SIG-M5 (cell line): Measurements from ENCODE around the gene RGCC.
"Not testable (repeated sequence)": the region's sequence is repeated elsewhere in the genome, so short reads cannot be mapped to it uniquely, and the experiment has no call there.

Experiments
- DNase-seq: peaks from one replicate; lab custom pipeline; 2025; lab: John Stamatoyannopoulos, UW

Gene RGCC, protein sequence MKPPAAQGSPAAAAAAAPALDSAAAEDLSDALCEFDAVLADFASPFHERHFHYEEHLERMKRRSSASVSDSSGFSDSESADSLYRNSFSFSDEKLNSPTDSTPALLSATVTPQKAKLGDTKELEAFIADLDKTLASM

GRCh38 chr13:41456768-41457588, at the start of gene RGCC:
Gene RGCC (plus strand): TSS chr13:41457550. CDS start chr13:41457708, 158 bp downstream.
- DNase-seq, result no peak

DNA sequence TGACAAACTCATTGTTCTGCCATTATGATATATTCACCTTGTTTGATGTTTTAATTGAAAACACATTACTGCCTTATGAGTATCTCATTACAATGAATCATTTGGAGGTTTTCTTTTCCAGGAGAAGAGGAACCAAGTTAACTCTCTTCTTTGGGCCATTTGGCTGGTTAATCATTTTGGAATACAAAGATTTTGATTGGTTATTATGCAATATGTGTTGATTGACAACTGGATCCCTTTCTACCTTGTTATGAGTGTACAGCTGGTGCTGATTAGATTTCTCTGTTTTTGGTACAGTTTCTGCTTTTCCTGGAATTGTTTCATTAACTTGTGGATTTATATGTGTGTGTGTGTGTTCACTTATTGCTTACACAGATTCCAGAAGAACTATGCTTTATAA, 49.2 kb upstream of the RGCC start:
- no peak for DNase-seq

DNA sequence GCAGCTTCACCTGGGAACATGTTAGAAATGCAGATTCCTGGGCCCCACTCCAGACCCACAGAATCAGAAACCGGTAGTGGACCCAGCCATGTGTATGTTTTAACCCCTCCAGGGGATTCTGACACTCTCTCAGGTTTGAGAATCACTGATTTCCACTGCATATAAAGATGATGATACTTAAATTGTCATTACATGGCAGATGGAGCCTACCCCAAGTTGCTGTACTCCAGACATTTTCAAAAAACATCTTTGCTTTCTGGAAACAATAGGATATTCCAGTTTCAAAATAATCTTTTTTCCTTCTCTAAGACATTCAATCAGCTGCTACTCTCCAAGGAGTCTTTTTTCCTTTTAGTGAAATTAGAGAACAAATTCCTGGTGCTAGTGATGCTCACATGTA, 48.6 kb upstream of the RGCC start:
- no peak for DNase-seq

GRCh38 chr13:41409611-41410010, 47.7 kb upstream of the RGCC start:
- DNase-seq, result no peak

GRCh38 chr13:41411060-41411459, 46.3 kb upstream of the RGCC start:
- no peak for DNase-seq

DNA sequence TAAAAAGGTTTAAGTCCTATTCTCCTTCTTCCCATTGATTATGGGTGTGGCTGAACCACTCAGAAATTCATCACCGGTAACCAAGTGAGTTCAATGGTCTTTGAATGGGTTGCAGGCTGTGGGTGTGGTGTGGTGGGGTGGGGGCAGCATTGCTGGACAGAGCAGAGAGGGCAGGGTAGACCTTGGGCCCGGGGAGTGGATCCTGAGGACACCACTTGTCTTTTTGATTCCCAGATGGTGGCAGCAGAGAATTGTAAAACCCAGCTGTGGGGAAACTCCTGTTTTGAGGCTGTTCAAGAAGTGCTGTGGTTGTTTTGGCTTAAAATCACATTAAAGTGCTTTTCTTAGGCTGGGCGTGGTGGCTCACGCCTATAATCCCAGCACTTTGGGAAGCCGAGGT, 45.8 kb upstream of the RGCC start:
- no peak for DNase-seq

DNA sequence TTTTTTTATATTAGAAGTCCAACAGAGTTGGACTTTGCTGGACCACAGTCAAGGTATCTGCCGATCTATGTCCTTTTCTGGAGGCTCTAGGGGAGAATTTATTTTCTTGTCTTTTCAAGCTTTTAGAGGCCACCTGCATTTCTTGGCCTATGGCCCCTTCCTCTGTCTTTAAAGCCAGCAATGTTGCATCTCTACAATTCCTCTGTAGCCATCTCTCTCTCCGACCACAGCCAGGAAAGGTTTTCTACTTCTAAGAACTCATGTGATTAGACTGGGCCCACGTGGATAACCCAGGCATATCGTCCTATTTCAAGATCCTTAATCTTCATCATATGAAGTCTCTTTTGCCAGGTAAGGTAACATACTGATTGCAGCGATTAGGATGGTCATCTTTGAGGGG, 43.5 kb upstream of the RGCC start:
- DNase-seq, result no peak

- DNase-seq, result no peak
These were observed 41.1 kb upstream of the RGCC start for GRCh38 chr13:41416276-41416675.

DNA sequence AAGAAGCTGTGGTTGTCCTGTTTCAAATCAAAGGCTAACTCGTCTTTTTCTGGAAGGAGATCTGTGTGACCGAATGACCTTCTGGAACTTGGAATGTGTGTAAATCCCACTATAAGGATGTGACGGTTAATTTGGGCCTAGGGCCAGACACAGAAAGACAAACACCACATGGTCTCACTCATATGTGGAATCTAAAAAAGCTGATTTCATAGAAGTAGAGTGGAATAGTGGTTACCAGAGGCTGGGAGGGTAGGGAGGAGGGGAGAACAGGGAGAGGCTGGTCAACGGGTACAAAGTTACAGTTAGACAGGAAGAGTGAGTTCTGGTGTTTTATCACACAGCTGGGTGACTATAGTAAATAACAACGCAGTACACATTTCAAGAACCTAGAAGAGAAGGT, 39.3 kb upstream of the RGCC start:
- no peak for DNase-seq

DNA sequence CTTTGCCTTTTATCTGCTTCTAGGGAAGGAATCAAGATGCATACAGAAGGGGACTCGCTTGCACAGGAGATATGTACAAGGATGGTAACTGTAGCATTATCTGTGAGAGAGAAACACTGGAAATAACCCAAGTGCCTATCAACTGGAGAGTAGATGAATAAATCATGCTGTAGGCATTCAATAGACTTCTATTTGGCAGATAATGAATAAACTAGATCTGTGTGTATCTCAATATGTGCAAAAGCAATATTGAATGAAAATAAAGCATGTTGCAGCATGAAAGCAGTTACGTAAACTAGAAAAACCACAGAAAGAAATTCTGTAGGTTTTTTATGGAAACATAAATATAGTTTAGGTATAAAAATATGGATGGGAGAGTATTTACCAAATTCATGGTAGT, 38.6 kb upstream of the RGCC start:
- DNase-seq, result no peak

DNA sequence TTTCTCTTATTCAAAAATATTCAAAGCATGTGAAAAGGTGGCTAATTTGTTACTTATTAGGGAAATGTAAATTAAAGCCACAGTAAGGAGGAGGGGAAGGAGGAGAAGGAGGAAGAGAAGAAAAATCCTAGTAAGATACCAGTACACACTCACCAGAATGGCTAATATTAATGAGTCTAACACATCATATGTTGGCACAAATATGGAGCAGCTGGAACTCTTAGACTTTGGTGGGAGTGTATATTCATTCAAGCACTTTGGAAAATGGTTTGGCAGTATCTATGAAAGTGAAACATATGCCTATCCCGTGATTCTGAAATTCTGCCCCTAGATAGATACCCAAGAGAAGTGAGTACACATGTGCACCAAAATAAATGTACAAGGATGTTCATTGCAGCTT, 38.1 kb upstream of the RGCC start:
- no peak for DNase-seq

DNA sequence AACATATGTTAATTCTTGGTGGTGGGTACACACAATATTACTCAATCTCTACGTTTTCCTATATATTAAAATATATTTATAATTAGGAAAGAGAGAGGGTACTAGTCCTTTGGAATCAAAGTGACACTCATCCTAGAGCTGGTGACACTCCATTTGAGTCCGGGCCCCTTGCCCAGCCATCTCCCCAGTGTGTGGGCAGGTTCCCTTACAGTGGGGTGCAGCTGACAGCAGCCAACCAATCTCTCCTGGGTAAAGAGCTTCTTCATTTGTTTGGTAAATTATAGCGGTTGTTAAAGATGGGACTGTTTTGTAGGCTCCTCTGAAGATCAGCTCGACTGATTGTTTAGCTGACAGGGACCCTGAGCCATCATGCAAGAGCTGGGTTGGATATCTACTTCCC, 37.2 kb upstream of the RGCC start:
- DNase-seq, result no peak

- not testable (repeated sequence) for DNase-seq
These were observed 36.0 kb upstream of the RGCC start for GRCh38 chr13:41421330-41421729.

GRCh38 chr13:41421983-41422382, 35.4 kb upstream of the RGCC start:
- DNase-seq, result not testable (repeated sequence)

DNA sequence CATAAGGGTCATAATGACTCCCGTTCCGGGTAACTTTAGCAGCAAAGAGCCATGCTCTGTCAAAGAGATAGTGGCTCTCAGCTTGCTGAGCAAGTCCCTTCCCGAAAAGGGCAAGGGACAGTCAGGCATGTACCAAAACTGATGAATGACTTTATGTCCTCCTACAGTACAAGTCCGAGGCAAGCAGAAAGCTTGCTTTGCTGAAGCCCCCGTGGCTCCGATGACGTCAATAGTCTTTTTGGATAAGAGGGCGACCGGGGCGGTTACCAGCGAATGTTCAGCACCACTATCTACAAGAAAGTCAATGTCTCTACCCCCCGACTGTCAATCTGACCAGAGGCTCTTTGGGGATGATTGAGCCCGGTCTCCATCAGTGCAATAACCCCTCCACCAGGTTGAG, 34.1 kb upstream of the RGCC start:
- DNase-seq, result not testable (repeated sequence)

- DNase-seq, result not testable (repeated sequence)
These were observed 32.7 kb upstream of the RGCC start for GRCh38 chr13:41424675-41425074.

DNA sequence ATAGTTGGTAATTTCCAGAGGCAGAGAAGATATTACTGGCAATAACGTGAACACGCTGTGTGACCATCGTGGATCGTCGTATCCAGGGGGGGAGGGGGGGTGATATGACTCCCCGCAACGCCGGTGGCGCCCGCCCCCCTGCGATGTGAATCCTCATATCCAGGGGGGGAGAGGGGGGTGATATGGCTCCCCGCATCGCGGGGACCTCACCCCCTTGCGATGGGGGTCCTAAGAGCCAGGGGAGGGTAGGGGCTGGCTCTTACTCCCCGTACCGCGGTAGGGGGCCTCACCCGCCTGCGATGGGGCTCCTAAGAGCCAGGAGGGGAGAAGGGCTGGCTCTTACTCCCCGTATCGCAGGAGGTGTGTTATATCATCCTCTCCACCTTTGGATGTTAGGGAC, 31.3 kb upstream of the RGCC start:
- no peak for DNase-seq

- no peak for DNase-seq
These were observed 29.7 kb upstream of the RGCC start for GRCh38 chr13:41427666-41428065.

- DNase-seq, result no peak
These were observed 29.2 kb upstream of the RGCC start for GRCh38 chr13:41428155-41428554.

DNA sequence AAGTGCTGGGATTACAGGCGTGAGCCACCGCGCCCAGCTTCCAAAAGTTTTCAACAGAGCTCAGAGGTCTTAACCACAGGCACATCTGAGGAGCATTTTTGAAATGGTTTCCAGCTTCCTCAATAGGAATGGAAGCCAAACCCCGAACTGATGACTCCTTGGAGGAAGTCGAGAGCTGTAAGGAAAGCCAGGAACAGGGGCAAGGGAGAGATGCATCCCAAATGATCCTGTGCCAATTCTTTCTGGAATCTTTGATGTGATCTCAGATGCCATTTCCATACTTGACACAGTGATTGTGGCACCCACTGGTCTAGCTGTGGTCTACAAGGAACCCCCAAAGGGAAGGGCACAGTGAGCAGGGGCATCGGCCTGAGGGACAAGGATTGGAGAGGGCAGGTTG, 23.3 kb upstream of the RGCC start:
- DNase-seq, result not testable (repeated sequence)

GRCh38 chr13:41434831-41435520, 22.4 kb upstream of the RGCC start:
- no peak for DNase-seq

GRCh38 chr13:41443969-41444368, 13.4 kb upstream of the RGCC start:
- no peak for DNase-seq

DNA sequence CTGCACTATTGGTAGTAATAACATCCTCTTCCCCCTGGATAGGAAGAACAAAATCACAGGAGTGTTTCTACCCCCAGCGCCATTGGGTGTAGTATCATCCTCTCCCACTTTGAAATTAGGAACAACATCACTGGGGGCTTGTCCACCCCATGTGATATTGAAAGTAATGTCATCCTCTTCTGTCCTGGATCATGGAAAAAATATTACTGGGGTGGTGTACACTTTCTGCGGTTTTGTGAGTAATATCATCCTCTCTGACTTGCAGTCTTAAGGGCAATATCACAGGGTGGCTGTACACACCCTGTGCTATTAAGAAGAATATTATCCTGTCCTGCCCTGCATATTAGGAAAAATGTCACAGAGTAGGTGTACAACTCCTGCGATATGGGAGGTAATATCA, 4.9 kb upstream of the RGCC start:
- DNase-seq, result no peak
